ENCODE data around the gene MYPN.

MYPN gene

GRCh38 chr10:68083953-68084352 lies 25.3 kb upstream of the MYPN start:
- TF ChIP-seq EZH2 (IDR thresholded peaks at IDR 0.05; ENCODE audit: borderline replicate concordance, low read length): no peak
- Histone ChIP-seq H3K36me3 (ENCODE audit: insufficient read depth, low read length) (no peaks in the 10 kb centered on the region), H3K9me2 (ENCODE audit: low read depth, low read length) (no peaks in the 10 kb centered on the region), H3F3A (ENCODE audit: insufficient read depth, low read length) (no peaks in the 10 kb centered on the region), H3K79me2 (ENCODE audit: insufficient read depth, low read length) (no peaks in the 10 kb centered on the region), H3K4me1 (ENCODE audit: insufficient read depth, low read length, severe bottlenecking) (no peaks in the 10 kb centered on the region), H3K9me3 (ENCODE audit: low read length) (no peaks in the 10 kb centered on the region), H3K9ac (ENCODE audit: low read length) (no peak overlapping the region), H2AFZ (ENCODE audit: low read length) (no peak overlapping the region), H3K4me2 (ENCODE audit: low read length) (no peak overlapping the region), H3K27ac (ENCODE audit: low read depth, low read length, poor library complexity, severe bottlenecking) (no peak overlapping the region), H3K4me3 (ENCODE audit: low read depth, low read length, poor library complexity, severe bottlenecking) (no peak overlapping the region), H3K27me3 (ENCODE audit: insufficient read depth, low read length) (no peaks in the 10 kb centered on the region), H4K20me1 (ENCODE audit: insufficient read depth, low read length) (no peaks in the 10 kb centered on the region)

DNA sequence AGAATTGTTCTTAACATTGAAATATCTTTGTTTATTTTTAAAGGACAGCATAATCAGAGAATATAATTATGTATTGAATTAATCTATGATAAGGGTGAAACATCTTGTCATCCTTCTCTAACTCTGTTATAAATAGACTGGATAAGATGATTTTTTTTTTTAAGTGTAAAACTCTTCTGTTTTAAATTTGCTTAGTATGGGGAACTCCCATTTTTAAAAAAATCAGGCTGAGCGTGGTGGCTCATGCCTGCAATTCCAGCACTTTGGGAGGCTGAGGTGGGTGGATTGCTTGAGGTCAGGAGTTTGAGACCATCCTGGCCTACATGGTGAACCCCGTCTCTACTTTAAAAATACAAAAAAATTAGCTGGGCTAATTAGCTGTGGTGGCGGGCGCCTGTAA lies 24.8 kb upstream of the MYPN start:
- Histone ChIP-seq H4K20me1 (ENCODE audit: insufficient read depth, low read length) (no peaks in the 10 kb centered on the region), H3K9me2 (ENCODE audit: low read depth, low read length) (no peaks in the 10 kb centered on the region), H3K79me2 (ENCODE audit: insufficient read depth, low read length) (no peaks in the 10 kb centered on the region), H3K27me3 (ENCODE audit: insufficient read depth, low read length) (no peaks in the 10 kb centered on the region), H3K36me3 (ENCODE audit: insufficient read depth, low read length) (no peaks in the 10 kb centered on the region), H3K4me1 (ENCODE audit: insufficient read depth, low read length, severe bottlenecking) (no peaks in the 10 kb centered on the region), H3K27ac (ENCODE audit: low read depth, low read length, poor library complexity, severe bottlenecking) (no peak overlapping the region), H3K4me3 (ENCODE audit: low read depth, low read length, poor library complexity, severe bottlenecking) (no peak overlapping the region), H3K4me2 (ENCODE audit: low read length) (no peak overlapping the region), H3K9me3 (ENCODE audit: low read length) (no peaks in the 10 kb centered on the region), H3K9ac (ENCODE audit: low read length) (no peak overlapping the region), H2AFZ (ENCODE audit: low read length) (no peak overlapping the region), H3F3A (ENCODE audit: insufficient read depth, low read length) (no peaks in the 10 kb centered on the region)
- TF ChIP-seq, protein P1, sequence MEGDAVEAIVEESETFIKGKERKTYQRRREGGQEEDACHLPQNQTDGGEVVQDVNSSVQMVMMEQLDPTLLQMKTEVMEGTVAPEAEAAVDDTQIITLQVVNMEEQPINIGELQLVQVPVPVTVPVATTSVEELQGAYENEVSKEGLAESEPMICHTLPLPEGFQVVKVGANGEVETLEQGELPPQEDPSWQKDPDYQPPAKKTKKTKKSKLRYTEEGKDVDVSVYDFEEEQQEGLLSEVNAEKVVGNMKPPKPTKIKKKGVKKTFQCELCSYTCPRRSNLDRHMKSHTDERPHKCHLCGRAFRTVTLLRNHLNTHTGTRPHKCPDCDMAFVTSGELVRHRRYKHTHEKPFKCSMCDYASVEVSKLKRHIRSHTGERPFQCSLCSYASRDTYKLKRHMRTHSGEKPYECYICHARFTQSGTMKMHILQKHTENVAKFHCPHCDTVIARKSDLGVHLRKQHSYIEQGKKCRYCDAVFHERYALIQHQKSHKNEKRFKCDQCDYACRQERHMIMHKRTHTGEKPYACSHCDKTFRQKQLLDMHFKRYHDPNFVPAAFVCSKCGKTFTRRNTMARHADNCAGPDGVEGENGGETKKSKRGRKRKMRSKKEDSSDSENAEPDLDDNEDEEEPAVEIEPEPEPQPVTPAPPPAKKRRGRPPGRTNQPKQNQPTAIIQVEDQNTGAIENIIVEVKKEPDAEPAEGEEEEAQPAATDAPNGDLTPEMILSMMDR (IDR thresholded peaks at IDR 0.05; ENCODE audit: low read length): no peak
- no peak for TF ChIP-seq EZH2 (IDR thresholded peaks at IDR 0.05; ENCODE audit: borderline replicate concordance, low read length)

DNA sequence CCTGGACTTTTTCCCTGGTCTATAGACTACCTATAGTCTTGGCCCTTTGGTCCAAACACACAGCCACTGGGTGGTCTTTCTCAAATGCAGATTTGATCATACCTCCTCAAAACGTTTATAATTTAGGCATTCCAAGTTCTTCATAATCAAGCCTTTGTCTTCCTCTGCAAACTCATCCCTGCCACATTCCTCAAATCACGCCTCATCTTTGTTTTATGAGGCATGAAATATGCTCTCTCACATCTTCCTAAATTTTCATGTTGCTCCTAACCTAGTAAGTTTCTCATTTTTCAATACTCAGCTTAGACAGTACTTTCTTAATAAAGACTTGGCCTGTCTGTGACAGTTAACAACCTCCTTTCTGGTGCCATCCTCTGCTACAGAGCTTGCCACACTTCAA lies 23.3 kb upstream of the MYPN start:
- H3K36me3 ChIP-seq (ENCODE audit: insufficient read depth, low read length): no peaks in the 10 kb centered on the region
- H3K4me2 ChIP-seq (ENCODE audit: low read length): no peak overlapping the region
- no peaks in the 10 kb centered on the region for H3K27me3 ChIP-seq (ENCODE audit: insufficient read depth, low read length)
- no peaks in the 10 kb centered on the region for H3K4me1 ChIP-seq (ENCODE audit: insufficient read depth, low read length, severe bottlenecking)
- no peaks in the 10 kb centered on the region for H3K79me2 ChIP-seq (ENCODE audit: insufficient read depth, low read length)
- H3K27ac ChIP-seq (ENCODE audit: low read depth, low read length, poor library complexity, severe bottlenecking): no peak overlapping the region
- TF ChIP-seq, protein P1 (IDR thresholded peaks at IDR 0.05; ENCODE audit: low read length): no peak
- no peak for TF ChIP-seq EZH2 (IDR thresholded peaks at IDR 0.05; ENCODE audit: borderline replicate concordance, low read length)
- no peaks in the 10 kb centered on the region for H3F3A ChIP-seq (ENCODE audit: insufficient read depth, low read length)
- H4K20me1 ChIP-seq (ENCODE audit: insufficient read depth, low read length): no peaks in the 10 kb centered on the region
- H3K4me3 ChIP-seq (ENCODE audit: low read depth, low read length, poor library complexity, severe bottlenecking): no peak overlapping the region
- H3K9me2 ChIP-seq (ENCODE audit: low read depth, low read length): no peaks in the 10 kb centered on the region
- H3K9me3 ChIP-seq (ENCODE audit: low read length): no peaks in the 10 kb centered on the region
- H2AFZ ChIP-seq (ENCODE audit: low read length): no peak overlapping the region
- H3K9ac ChIP-seq (ENCODE audit: low read length): no peak overlapping the region

DNA sequence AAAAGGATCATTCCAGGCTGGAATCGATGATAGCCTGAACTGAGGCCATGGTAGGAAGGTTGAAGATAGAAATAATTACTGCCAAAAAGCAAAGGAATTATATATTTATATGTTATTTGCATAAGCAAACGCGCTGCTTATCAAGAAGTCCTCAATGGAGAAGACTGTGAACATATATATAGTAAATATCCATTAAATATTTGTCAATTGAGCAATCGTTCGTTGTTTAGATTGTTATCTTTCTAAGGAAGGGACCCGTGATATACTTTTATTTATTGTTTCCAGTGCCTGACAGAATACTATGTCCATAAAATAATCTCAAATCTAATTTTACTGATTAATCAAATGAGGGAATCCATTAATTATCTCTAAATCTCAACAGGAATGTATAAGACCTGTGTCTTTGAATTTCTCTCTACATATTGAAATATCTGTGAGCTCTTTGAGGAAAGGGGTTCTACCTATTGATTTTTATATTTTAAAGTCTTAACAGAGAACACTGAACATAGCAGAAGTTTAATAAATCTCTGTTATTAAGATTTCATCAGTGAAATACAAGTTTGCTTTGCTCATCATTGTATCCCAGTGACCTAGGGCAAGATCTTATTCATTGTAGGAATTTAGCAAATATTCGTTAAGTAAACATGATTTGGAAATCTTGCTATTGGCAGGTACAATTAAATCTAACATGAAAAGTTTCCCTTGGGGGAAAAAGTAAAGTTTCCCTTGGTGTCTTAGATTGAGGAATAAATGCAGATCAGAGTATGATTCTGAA lies 22.2 kb upstream of the MYPN start:
- H3K27me3 ChIP-seq (ENCODE audit: insufficient read depth, low read length): no peaks in the 10 kb centered on the region
- no peaks in the 10 kb centered on the region for H3F3A ChIP-seq (ENCODE audit: insufficient read depth, low read length)
- no peak overlapping the region for H3K4me2 ChIP-seq (ENCODE audit: low read length)
- no peak for TF ChIP-seq EZH2 (IDR thresholded peaks at IDR 0.05; ENCODE audit: borderline replicate concordance, low read length)
- TF ChIP-seq, protein P1 (IDR thresholded peaks at IDR 0.05; ENCODE audit: low read length): no peak
- H3K9ac ChIP-seq (ENCODE audit: low read length): no peak overlapping the region
- H3K9me3 ChIP-seq (ENCODE audit: low read length): no peaks in the 10 kb centered on the region
- no peaks in the 10 kb centered on the region for H3K36me3 ChIP-seq (ENCODE audit: insufficient read depth, low read length)
- H3K4me1 ChIP-seq (ENCODE audit: insufficient read depth, low read length, severe bottlenecking): no peaks in the 10 kb centered on the region
- H2AFZ ChIP-seq (ENCODE audit: low read length): no peak overlapping the region
- no peaks in the 10 kb centered on the region for H3K9me2 ChIP-seq (ENCODE audit: low read depth, low read length)
- H4K20me1 ChIP-seq (ENCODE audit: insufficient read depth, low read length): no peaks in the 10 kb centered on the region
- H3K4me3 ChIP-seq (ENCODE audit: low read depth, low read length, poor library complexity, severe bottlenecking): no peak overlapping the region
- H3K27ac ChIP-seq (ENCODE audit: low read depth, low read length, poor library complexity, severe bottlenecking): no peak overlapping the region
- H3K79me2 ChIP-seq (ENCODE audit: insufficient read depth, low read length): no peaks in the 10 kb centered on the region

All from OCI-LY1 (cell line).